ENCODE measurements around the gene FLVCR1.
"Not testable (repeated sequence)": the region's sequence is repeated elsewhere in the genome, so short reads cannot be mapped to it uniquely, and the experiment has no call there.

GRCh38 chr1:212863345-212863744, 5.3 kb downstream of the FLVCR1 start:
- TF ChIP-seq CTCF, POLR2A (IDR thresholded peaks at IDR 0.05): not testable (repeated sequence)

Measured in right lobe of liver (tissue), 4 donors.